MCF 10A (cell line): ENCODE measurements around the gene N4BP2L1. TPM values are rescaled to one million over a fixed set of nuclear protein-coding genes. Genes with fewer than 3 reads are reported as not detected.

Experiments used
- BruUV-seq: library from RNA; stranded (reverse); fragments of 400-500 nt; replicated peaks from 2 replicates; lab custom pipeline; 2021; lab: Mats Ljungman, UMichigan
- CTCF ChIA-PET: fragments of 300-600 bp; sonication (Branson Sonifier 250); formaldehyde crosslinking; extraction: SDS; loops from one replicate; lab custom pipeline; 2021; ENCODE audit warnings: antibody characterized with exemption, inconsistent platforms; lab: Yijun Ruan, JAX
- POLR2A ChIA-PET: fragments of 300-600, 350-650 bp; sonication (Branson Sonifier 250); formaldehyde crosslinking; extraction: SDS; loops from one replicate; lab custom pipeline; 2020; ENCODE audit warnings: antibody characterized with exemption, inconsistent platforms; lab: Yijun Ruan, JAX
- DNase-seq: peaks from one replicate; pipeline ENCODE4 v3.0.0-alpha.2; 2018; ENCODE audit not compliant: unreplicated experiment
- H3K27ac Mint-ChIP-seq: one replicate; pipeline ENCODE4 v1.8.0; 2022; ENCODE audit warnings: mild to moderate bottlenecking, low read depth, mixed read lengths; ENCODE audit not compliant: unreplicated experiment
- H3K27me3 Mint-ChIP-seq: one replicate; pipeline ENCODE4 v1.8.0; 2022; ENCODE audit warnings: mixed read lengths; ENCODE audit not compliant: insufficient read depth, unreplicated experiment
- H3K36me3 Mint-ChIP-seq: one replicate; pipeline ENCODE4 v1.8.0; 2022; ENCODE audit warnings: mild to moderate bottlenecking, moderate library complexity, mixed read lengths; ENCODE audit not compliant: insufficient read depth, unreplicated experiment
- H3K4me1 Mint-ChIP-seq: one replicate; pipeline ENCODE4 v1.8.0; 2022; ENCODE audit warnings: mixed read lengths; ENCODE audit not compliant: insufficient read depth, unreplicated experiment
- H3K4me3 Mint-ChIP-seq: one replicate; pipeline ENCODE4 v1.8.0; 2022; ENCODE audit warnings: mild to moderate bottlenecking, moderate library complexity, mixed read lengths; ENCODE audit not compliant: unreplicated experiment
- H3K9me3 Mint-ChIP-seq: one replicate; pipeline ENCODE4 v1.8.0; 2022; ENCODE audit warnings: mixed read lengths; ENCODE audit not compliant: unreplicated experiment
- intact Hi-C: fragments of 100-400 bp; cut with micrococcal nuclease; formaldehyde crosslinking; loops from 2 replicates; pipeline ENCODE4 v1.14.1; 2022
- total RNA-seq: library from RNA; stranded (reverse); gene quantifications from 2 replicates; pipeline ENCODE4 v1.2.3, GENCODE V29; 2022
- TF ChIP-seq, protein P1 (sequence below): fragments of 200-600 bp; IDR thresholded peaks from one replicate; pipeline ENCODE4 v1.8.0; 2022; ENCODE audit warnings: antibody characterized with exemption, mild to moderate bottlenecking; ENCODE audit not compliant: unreplicated experiment

The N4BP2L1 gene
- total RNA-seq, 1 experiment from 2014 or later = 1.6 TPM

DNA sequence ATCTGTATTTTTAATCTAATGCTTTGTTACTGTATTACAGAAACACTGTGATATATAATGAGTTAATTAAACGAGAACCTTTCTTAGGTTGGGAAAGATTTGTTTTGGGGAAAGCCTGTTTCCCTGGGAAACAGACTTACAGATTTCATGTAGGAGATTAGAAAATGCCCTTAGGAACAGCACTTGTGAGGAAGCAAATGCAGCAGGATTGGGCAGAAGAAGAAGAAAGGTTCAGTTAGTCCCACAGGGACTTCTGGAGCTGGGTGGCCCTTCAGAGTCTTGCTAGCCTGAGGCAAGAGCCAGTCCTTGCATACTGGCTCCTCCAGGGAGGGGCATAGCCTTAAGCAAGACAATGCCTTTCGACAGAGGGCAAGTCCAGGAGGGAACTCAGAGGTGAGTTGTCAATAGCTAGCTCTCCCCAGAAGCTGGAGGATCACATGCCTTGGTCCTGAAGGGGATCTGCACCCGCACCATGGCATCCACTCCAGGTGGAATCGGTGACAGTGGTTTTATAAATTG lies 36.8 kb downstream of the N4BP2L1 start:
- ChIA-PET POLR2A (interaction anchor here (1.1 to 1.5 kb wide), 2 partner anchors 11 to 13 kb away, joined by 3 to 4 read pairs; no protein-coding TSS in a partner anchor), CTCF (interaction anchor here (0.6 to 0.7 kb wide), 4 partner anchors 10 to 265 kb away, joined by 3 read pairs; no protein-coding TSS in a partner anchor)
- intact Hi-C loops = no loop called here
- no peaks in the 10 kb centered on the region for H3K9me3 Mint-ChIP-seq
- BruUV-seq = no TSS peak
- no peak overlapping the region for H3K27ac Mint-ChIP-seq
- H3K4me1 Mint-ChIP-seq = no peaks in the 10 kb centered on the region
- no peaks in the 10 kb centered on the region for H3K27me3 Mint-ChIP-seq
- H3K36me3 Mint-ChIP-seq = peaks cover 20% of the 10 kb centered on the region
- TF ChIP-seq, protein P1, sequence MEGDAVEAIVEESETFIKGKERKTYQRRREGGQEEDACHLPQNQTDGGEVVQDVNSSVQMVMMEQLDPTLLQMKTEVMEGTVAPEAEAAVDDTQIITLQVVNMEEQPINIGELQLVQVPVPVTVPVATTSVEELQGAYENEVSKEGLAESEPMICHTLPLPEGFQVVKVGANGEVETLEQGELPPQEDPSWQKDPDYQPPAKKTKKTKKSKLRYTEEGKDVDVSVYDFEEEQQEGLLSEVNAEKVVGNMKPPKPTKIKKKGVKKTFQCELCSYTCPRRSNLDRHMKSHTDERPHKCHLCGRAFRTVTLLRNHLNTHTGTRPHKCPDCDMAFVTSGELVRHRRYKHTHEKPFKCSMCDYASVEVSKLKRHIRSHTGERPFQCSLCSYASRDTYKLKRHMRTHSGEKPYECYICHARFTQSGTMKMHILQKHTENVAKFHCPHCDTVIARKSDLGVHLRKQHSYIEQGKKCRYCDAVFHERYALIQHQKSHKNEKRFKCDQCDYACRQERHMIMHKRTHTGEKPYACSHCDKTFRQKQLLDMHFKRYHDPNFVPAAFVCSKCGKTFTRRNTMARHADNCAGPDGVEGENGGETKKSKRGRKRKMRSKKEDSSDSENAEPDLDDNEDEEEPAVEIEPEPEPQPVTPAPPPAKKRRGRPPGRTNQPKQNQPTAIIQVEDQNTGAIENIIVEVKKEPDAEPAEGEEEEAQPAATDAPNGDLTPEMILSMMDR = no peak
- no peak overlapping the region for H3K4me3 Mint-ChIP-seq
- no peak for DNase-seq

DNA sequence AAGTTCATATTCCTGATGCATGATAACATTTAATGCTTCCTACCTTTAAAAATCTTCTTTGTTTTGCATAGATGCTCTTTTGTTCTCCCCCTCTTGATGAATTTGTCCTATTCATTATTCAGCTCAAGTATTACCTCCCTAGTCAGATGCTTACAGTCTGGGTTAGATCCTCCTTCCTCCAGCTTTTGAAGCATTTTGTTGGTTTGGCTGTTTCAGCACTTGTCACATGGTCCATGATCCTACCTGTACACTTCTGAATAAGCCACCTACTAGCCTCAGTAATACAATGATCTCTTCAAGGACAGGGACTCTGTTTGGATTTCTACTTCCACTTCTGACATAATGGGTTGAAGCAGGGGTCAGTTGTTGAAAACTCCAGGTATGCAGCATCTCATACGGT lies 37.4 kb downstream of the N4BP2L1 start:
- TF ChIP-seq, protein P1 = no peak

DNA sequence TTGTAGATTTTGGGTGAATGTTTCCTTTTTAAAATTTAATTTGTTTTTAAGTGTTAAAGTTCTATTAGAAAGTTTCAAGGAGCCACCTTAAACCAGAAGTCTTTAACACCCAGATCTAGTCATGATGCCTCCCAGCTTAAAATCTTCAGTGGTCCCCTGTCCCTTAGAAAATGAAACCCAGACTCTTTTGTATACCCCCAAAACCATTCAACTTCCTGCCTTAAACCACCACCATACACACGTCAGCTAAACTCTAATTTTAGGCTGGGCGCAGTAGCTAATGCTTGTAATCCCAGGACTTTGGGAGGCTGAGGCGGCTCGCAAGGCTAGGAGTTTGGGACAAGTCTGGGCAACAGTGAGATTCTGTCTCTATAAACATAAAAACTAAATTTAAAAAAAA lies 37.9 kb downstream of the N4BP2L1 start:
- no TSS peak for BruUV-seq
- H3K4me1 Mint-ChIP-seq = no peaks in the 10 kb centered on the region
- DNase-seq = no peak
- ChIA-PET CTCF (no interaction called here), POLR2A (interaction anchor here (0.6 to 1.5 kb wide), 2 partner anchors 10 to 26 kb away, joined by 3 to 4 read pairs; no protein-coding TSS in a partner anchor)
- intact Hi-C loops = no loop called here
- H3K27ac Mint-ChIP-seq = no peak overlapping the region
- no peaks in the 10 kb centered on the region for H3K9me3 Mint-ChIP-seq
- no peak overlapping the region for H3K4me3 Mint-ChIP-seq
- TF ChIP-seq, protein P1 = no peak
- no peaks in the 10 kb centered on the region for H3K27me3 Mint-ChIP-seq
- H3K36me3 Mint-ChIP-seq = peaks cover 17% of the 10 kb centered on the region

More for the DNA sequence above, 37.4 kb downstream of the N4BP2L1 start:
- Mint-ChIP-seq H3K9me3 (no peaks in the 10 kb centered on the region), H3K4me3 (no peak overlapping the region), H3K27me3 (no peaks in the 10 kb centered on the region), H3K27ac (no peak overlapping the region), H3K4me1 (no peaks in the 10 kb centered on the region), H3K36me3 (peaks cover 17% of the 10 kb centered on the region)
- CTCF ChIA-PET = interaction anchor here (0.6 to 0.7 kb wide), 3 partner anchors 9 to 127 kb away, joined by 3 read pairs; no protein-coding TSS in a partner anchor
- intact Hi-C loops = no loop called here
- no TSS peak for BruUV-seq
- POLR2A ChIA-PET = interaction anchor here (0.6 to 1.5 kb wide), 3 partner anchors 10 to 27 kb away, joined by 3 to 4 read pairs (median 3); no protein-coding TSS in a partner anchor
- DNase-seq = no peak

DNA sequence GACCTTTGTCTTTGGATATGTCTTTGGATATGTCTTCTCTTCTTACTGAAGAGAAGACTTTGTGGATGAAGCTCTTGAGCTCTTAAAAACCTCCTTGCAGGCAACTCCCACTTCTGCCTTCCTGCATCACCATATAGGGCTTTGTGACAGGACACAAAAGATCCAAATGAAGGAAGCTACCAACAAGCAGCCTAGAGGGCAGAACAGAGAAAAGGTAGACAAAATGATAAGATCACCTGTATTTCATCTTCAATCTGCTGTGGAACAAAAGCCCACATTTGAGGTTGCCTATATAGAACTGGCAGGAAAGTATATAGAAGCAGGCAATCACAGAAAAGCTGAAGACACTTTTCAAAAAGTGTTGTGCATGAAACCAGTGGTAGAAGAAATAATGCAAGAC lies 42.5 kb downstream of the N4BP2L1 start:
- intact Hi-C loops = no loop called here
- no peaks in the 10 kb centered on the region for H3K4me1 Mint-ChIP-seq
- H3K27ac Mint-ChIP-seq = no peak overlapping the region
- ChIA-PET CTCF (interaction anchor here (0.6 to 1.4 kb wide), 3 partner anchors 196 to 376 kb away, joined by 3 read pairs; no protein-coding TSS in a partner anchor), POLR2A (no interaction called here)
- no peaks in the 10 kb centered on the region for H3K9me3 Mint-ChIP-seq
- BruUV-seq = no TSS peak
- DNase-seq = no peak
- no peak overlapping the region for H3K4me3 Mint-ChIP-seq
- no peaks in the 10 kb centered on the region for H3K27me3 Mint-ChIP-seq
- peaks cover 2% of the 10 kb centered on the region for H3K36me3 Mint-ChIP-seq
- TF ChIP-seq, protein P1 = no peak
